Kidney (tissue), 22 donors: ENCODE data around the gene TMEM128. TPM values are rescaled to one million over a fixed set of nuclear protein-coding genes. Genes with fewer than 3 reads are reported as not detected.
A peak's percentile ranks its signal among the peaks of the same experiment; 100 is the strongest.

ENCODE experiments used
- DNase-seq, 5 donors: peaks; one replicate each; pipeline ENCODE4 v3.0.0-alpha.2; 2013 to 2020
- FAIRE-seq: peaks from 2 replicates; lab custom pipeline; 2012; peaks lifted over from hg19 to GRCh38; lab: Jason Lieb, UNC
- H3K27ac ChIP-seq, 2 donors: one replicate each; pipeline ENCODE4 v1.7.0; 2013; ENCODE audit warnings: low read depth in 2 of 2, low read length in 2 of 2, inconsistent platforms in 1 of 2
- H3K27me3 ChIP-seq: one replicate; pipeline ENCODE4 v1.7.1; 2013; ENCODE audit warnings: low read length, inconsistent platforms; ENCODE audit not compliant: control insufficient read depth, insufficient read depth
- H3K36me3 ChIP-seq, 3 donors: one replicate each; pipeline versions ENCODE4 v1.7.0 to v1.7.1; 2013; ENCODE audit warnings: low read length in 3 of 3, control low read depth in 1 of 3, inconsistent platforms in 1 of 3; ENCODE audit not compliant: insufficient read depth in 3 of 3, control insufficient read depth in 2 of 3
- H3K4me1 ChIP-seq, 3 donors: one replicate each; pipeline versions ENCODE4 v1.7.0 to v1.7.1; 2013; ENCODE audit warnings: low read length in 3 of 3, inconsistent platforms in 1 of 3, low read depth in 1 of 3; ENCODE audit not compliant: control insufficient read depth in 2 of 3, insufficient read depth in 2 of 3
- H3K4me3 ChIP-seq, 3 donors: one replicate each; pipeline versions ENCODE4 v1.7.0 to v1.8.1; 2013; ENCODE audit warnings: low read length in 3 of 3, control low read depth in 1 of 3, inconsistent platforms in 1 of 3
- H3K9ac ChIP-seq, 3 donors: one replicate each; pipeline versions ENCODE4 v1.7.0 to v1.7.1; 2013; ENCODE audit warnings: low read length in 3 of 3, control low read depth in 1 of 3, inconsistent platforms in 1 of 3
- H3K9me3 ChIP-seq, 3 donors: one replicate each; pipeline versions ENCODE4 v1.7.0 to v1.7.1; 2013; ENCODE audit warnings: low read length in 3 of 3, control low read depth in 1 of 3, inconsistent platforms in 1 of 3; ENCODE audit not compliant: control insufficient read depth in 2 of 3, insufficient read depth in 1 of 3
- CTCF ChIP-seq: IDR thresholded peaks from 3 replicates; pipeline ENCODE4 v1.5.1; 2012; ENCODE audit warnings: mild to moderate bottlenecking, moderate library complexity, borderline replicate concordance; ENCODE audit not compliant: insufficient read depth; ENCODE audit errors: extremely low read depth
- intact Hi-C: fragments of 100-400 bp; cut with DNase I; formaldehyde crosslinking; loops from one replicate; pipeline ENCODE4 v1.11.1; 2022
- long read RNA-seq, 10 donors: library from polyadenylated mRNA in 1 of 10; unstranded in 1 of 10; transcript quantifications; one replicate each; pipeline ENCODE4 v2.0.0 and lab custom pipeline, GENCODE V29; 2021 to 2026
- polyA plus RNA-seq: library from polyadenylated mRNA; stranded (reverse); fragments of 350-450 nt; fragmentation: Illumina TruSeq; extraction: RNeasy Lipid Tissue Mini Kit (QIAGEN cat#74804); gene quantifications from one replicate; pipeline ENCODE4 v1.2.3, GENCODE V29; 2014; ENCODE audit warnings: low read depth, low replicate concordance; ENCODE audit not compliant: insufficient read depth
- total RNA-seq: library from RNA; stranded (reverse); fragmentation: NEBNext Ultra II Directional; extraction: Animal tissue kit (Norgen Biotek cat#: 25700); gene quantifications from one replicate; pipeline ENCODE4 v1.2.1, GENCODE V29; 2021
- donor health status: control.
- donor health status: control.
- donor health status: control.
- donor health status: control.
- donor health status: control.
- donor health status: DM: yes; HTN: yes; CAD: no.
- donor health status: Normal renal cell carcinoma (clear cell type).

TMEM128 gene, protein sequence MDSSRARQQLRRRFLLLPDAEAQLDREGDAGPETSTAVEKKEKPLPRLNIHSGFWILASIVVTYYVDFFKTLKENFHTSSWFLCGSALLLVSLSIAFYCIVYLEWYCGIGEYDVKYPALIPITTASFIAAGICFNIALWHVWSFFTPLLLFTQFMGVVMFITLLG
- total RNA-seq (30.0 TPM), polyA plus RNA-seq (40.0 TPM)
- long read RNA-seq, donor 1, transcript TMEM128-202 (5 exons, 1,221 nt): major isoform, 13 of 19 reads
- long read RNA-seq, donor 1, partial matches to known transcripts: 6 of 19 reads
- long read RNA-seq, donor 1, other reads (novel, unspliced or antisense): 0 of 19 reads
- long read RNA-seq, donor 2, transcript TMEM128-202 (5 exons, 1,221 nt): major isoform, 14 of 30 reads
- long read RNA-seq, donor 2, partial matches to known transcripts: 16 of 30 reads
- long read RNA-seq, donor 2, other reads (novel, unspliced or antisense): 0 of 30 reads
- long read RNA-seq, donor 3, transcript TMEM128-202 (5 exons, 1,221 nt): major isoform, 26 of 54 reads
- long read RNA-seq, donor 3, partial matches to known transcripts: 27 of 54 reads
- long read RNA-seq, donor 3, other reads (novel, unspliced or antisense): 0 of 54 reads
- long read RNA-seq, donor 4, transcript TMEM128-202 (5 exons, 1,221 nt): major isoform, 6 of 16 reads
- long read RNA-seq, donor 4, partial matches to known transcripts: 9 of 16 reads
- long read RNA-seq, donor 4, other reads (novel, unspliced or antisense): 0 of 16 reads
- long read RNA-seq, donor 5, partial matches to known transcripts: 0 of 1 reads
- long read RNA-seq, donor 5, other reads (novel, unspliced or antisense): 0 of 1 reads
- long read RNA-seq, donor 6, transcript TMEM128-202 (5 exons, 1,221 nt): major isoform, 22 of 30 reads
- long read RNA-seq, donor 6, partial matches to known transcripts: 8 of 30 reads
- long read RNA-seq, donor 6, other reads (novel, unspliced or antisense): 0 of 30 reads
- long read RNA-seq, donor 7, transcript TMEM128-202 (5 exons, 1,221 nt): major isoform, 20 of 28 reads
- long read RNA-seq, donor 7, partial matches to known transcripts: 2 of 28 reads
- long read RNA-seq, donor 7, other reads (novel, unspliced or antisense): 5 of 28 reads
- long read RNA-seq, donor 8, transcript TMEM128-202 (5 exons, 1,221 nt): major isoform, 9 of 9 reads
- long read RNA-seq, donor 8, partial matches to known transcripts: 0 of 9 reads
- long read RNA-seq, donor 8, other reads (novel, unspliced or antisense): 0 of 9 reads
- long read RNA-seq, donor 9, partial matches to known transcripts: 0 of 3 reads
- long read RNA-seq, donor 9, other reads (novel, unspliced or antisense): 0 of 3 reads
- long read RNA-seq, donor 10, transcript TMEM128-202 (5 exons, 1,221 nt): major isoform, 12 of 39 reads
- long read RNA-seq, donor 10, partial matches to known transcripts: 27 of 39 reads
- long read RNA-seq, donor 10, other reads (novel, unspliced or antisense): 0 of 39 reads

DNA sequence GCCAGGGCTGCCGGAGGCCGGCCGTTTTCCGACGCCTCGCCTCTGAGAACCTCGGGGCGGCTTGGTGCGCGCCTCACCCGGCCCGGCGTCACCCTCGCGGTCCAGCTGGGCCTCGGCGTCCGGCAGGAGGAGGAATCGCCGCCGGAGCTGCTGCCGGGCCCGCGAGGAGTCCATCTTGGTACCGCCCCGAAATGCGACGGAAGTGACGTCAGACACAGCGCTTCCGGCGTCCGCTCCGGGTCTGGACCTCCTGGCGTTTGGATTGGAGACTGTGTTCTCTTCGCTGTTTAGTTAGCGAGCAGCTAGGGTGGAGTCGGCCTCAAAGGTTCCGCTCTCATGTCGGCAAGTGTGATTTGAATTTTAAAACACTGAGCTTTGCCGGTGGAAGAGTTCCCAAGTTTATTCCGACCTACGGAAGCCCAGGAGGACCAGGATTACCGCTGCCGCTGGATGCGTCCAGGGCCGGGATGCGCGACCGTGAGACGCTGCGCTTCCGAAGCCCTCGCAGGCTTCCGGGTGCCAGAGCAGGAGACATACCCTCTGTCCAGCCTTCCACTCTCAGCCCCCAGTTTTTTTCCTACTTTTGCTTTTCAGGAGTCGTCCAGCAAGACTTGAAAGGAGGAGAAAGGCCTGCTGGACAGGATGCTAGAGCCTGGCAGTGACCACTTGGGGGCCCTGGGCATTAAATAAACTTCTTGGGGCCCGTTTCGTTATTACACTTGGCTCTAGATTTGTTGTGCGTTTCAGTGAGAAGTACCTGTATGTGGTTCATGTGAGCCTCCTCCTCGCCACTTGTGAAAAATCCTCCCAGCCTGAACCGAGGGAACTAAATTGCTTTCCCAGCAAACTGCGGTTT is at the start of gene TMEM128:
Gene TMEM128 (minus strand): TSS at position 195 of the 856 bp plus-strand sequence. CDS start 21 bp downstream, at position 174.
- Histone ChIP-seq H3K27me3 (no peaks in the 10 kb centered on the region), H3K9ac (peak within 1 kb of the TSS; percentile 75 to 97 (median 93)), H3K27ac (peak within 1 kb of the TSS; percentile 97 to 98), H3K36me3 (peaks cover 5 to 16% (median 14%) of the 10 kb centered on the region in 3 donors), H3K4me3 (peak within 1 kb of the TSS; percentile 95 to 99 (median 95)), H3K9me3 (no peaks in the 10 kb centered on the region), H3K4me1 (peaks cover 4 to 14% (median 13%) of the 10 kb centered on the region in 3 donors)
- peak; percentile 8 for TF ChIP-seq CTCF
- FAIRE-seq (no peak), DNase-seq (peak; percentile 96 to 98 (median 97))
- intact Hi-C loops: no loop called here

- Histone ChIP-seq H3K27ac (no peak overlapping the region), H3K9me3 (no peaks in the 10 kb centered on the region), H3K9ac (no peak overlapping the region), H3K4me1 (peaks cover 0 to 2% (median 1%) of the 10 kb centered on the region in 3 donors), H3K4me3 (no peak overlapping the region), H3K27me3 (no peaks in the 10 kb centered on the region), H3K36me3 (peaks cover 0 to 4% (median 0%) of the 10 kb centered on the region in 3 donors)
- intact Hi-C loops: no loop called here
- FAIRE-seq (no peak), DNase-seq (no peak)
- no peak for TF ChIP-seq CTCF
Measured at GRCh38 chr4:4296283-4296846, 48.3 kb upstream of the TMEM128 start.
